HepG2 (cell line): ENCODE data around the gene OPA3. TPM values are rescaled to one million over a fixed set of nuclear protein-coding genes. Genes with fewer than 3 reads are reported as not detected.

Experiments
- ARID4A ChIP-seq: sonication (generic); formaldehyde crosslinking; IDR thresholded peaks from 2 replicates; pipeline ENCODE4 v1.5.0; 2020; ENCODE audit warnings: mild to moderate bottlenecking, missing genetic modification reagents, borderline replicate concordance
- CSRNP1 ChIP-seq: sonication (generic); formaldehyde crosslinking; IDR thresholded peaks from 2 replicates; pipeline ENCODE4 v1.8.1; 2023; ENCODE audit warnings: mild to moderate bottlenecking, missing genetic modification reagents
- MED13 ChIP-seq: sonication (generic); formaldehyde crosslinking; IDR thresholded peaks from 2 replicates; pipeline ENCODE4 v1.5.0; 2020; ENCODE audit warnings: missing genetic modification reagents
- MTF2 ChIP-seq: sonication (generic); formaldehyde crosslinking; IDR thresholded peaks from 2 replicates; pipeline ENCODE4 v1.5.0; 2020; ENCODE audit warnings: missing genetic modification reagents, borderline replicate concordance
- NBN ChIP-seq: fragments of 450-650 bp; conservative IDR thresholded peaks from 2 replicates; pipeline ENCODE4 v1.6.1; 2017
- RAD51 ChIP-seq: fragments of 450-650 bp; IDR thresholded peaks from 2 replicates; pipeline ENCODE4 v1.6.1; 2016; ENCODE audit warnings: borderline replicate concordance
- SALL1 ChIP-seq: sonication (generic); formaldehyde crosslinking; IDR thresholded peaks from 2 replicates; pipeline ENCODE4 v1.8.0; 2022; ENCODE audit warnings: mild to moderate bottlenecking, missing genetic modification reagents
- SETDB1 ChIP-seq: sonication (generic); formaldehyde crosslinking; IDR thresholded peaks from 2 replicates; pipeline ENCODE4 v1.5.1; 2020; ENCODE audit warnings: missing genetic modification reagents, mild to moderate bottlenecking, borderline replicate concordance
- SP5 ChIP-seq: IDR thresholded peaks from 2 replicates; pipeline ENCODE4 v1.6.1; 2016; ENCODE audit warnings: low read depth, borderline replicate concordance
- TOPORS ChIP-seq: sonication (generic); formaldehyde crosslinking; IDR thresholded peaks from 2 replicates; pipeline ENCODE4 v1.8.0; 2023; ENCODE audit warnings: mild to moderate bottlenecking, missing genetic modification reagents
- ZFP37 ChIP-seq: sonication (generic); formaldehyde crosslinking; IDR thresholded peaks from 2 replicates; pipeline ENCODE4 v1.4.0; 2020; ENCODE audit warnings: missing genetic modification reagents, borderline replicate concordance
- ZFYVE20 ChIP-seq: sonication (generic); formaldehyde crosslinking; IDR thresholded peaks from 2 replicates; pipeline ENCODE4 v1.8.0; 2023; ENCODE audit warnings: low read depth, mild to moderate bottlenecking, moderate library complexity, missing genetic modification reagents, borderline replicate concordance
- ZMYM2 ChIP-seq: sonication (generic); formaldehyde crosslinking; IDR thresholded peaks from 2 replicates; pipeline ENCODE4 v1.8.0; 2022; ENCODE audit warnings: mild to moderate bottlenecking, missing genetic modification reagents
- ZNF207 ChIP-seq: fragments of 450-650 bp; IDR thresholded peaks from 2 replicates; pipeline ENCODE4 v1.6.1; 2016; ENCODE audit warnings: antibody characterized with exemption, borderline replicate concordance
- ZNF33A ChIP-seq: sonication (generic); formaldehyde crosslinking; IDR thresholded peaks from 2 replicates; pipeline ENCODE4 v1.5.1; 2020; ENCODE audit warnings: missing genetic modification reagents, mild to moderate bottlenecking, moderate library complexity, borderline replicate concordance
- ZNF576 ChIP-seq: sonication (generic); formaldehyde crosslinking; IDR thresholded peaks from 2 replicates; pipeline ENCODE4 v1.4.0; 2020; ENCODE audit warnings: mild to moderate bottlenecking, missing genetic modification reagents
- ZNF816 ChIP-seq: sonication (generic); formaldehyde crosslinking; IDR thresholded peaks from 2 replicates; pipeline ENCODE4 v1.8.0; 2022; ENCODE audit warnings: missing genetic modification reagents, mild to moderate bottlenecking, borderline replicate concordance
- polyA plus RNA-seq, 8 experiments: library from polyadenylated mRNA; depleted of rRNA in 3 of 8; stranded (reverse) in 7 of 8; unstranded in 1 of 8; fragments of >200 nt; fragmentation: Illumina TruSeq in 4 of 8; extraction: Trizol in 4 of 8; gene quantifications; 2 replicates each; pipeline versions ENCODE4 v1.2.1 to v1.2.3, GENCODE V29; 2011 to 2016; ENCODE audit warnings: low read depth in 4 of 8, missing spikeins in 1 of 8, mixed read lengths in 1 of 8; ENCODE audit not compliant: insufficient read depth in 1 of 8
- total RNA-seq, 5 experiments: library from RNA; depleted of rRNA; stranded (reverse); fragments of >200 nt; fragmentation: Illumina TruSeq; extraction: Trizol; gene quantifications; 2 replicates each; pipeline ENCODE4 v1.2.3, GENCODE V29; 2016; ENCODE audit warnings: low read depth in 1 of 5
- TF ChIP-seq, protein P1 (sequence below): IDR thresholded peaks from 2 replicates; pipeline ENCODE4 v1.6.1; 2016; ENCODE audit warnings: mild to moderate bottlenecking
- TF ChIP-seq, protein P2 (sequence below): sonication (generic); formaldehyde crosslinking; IDR thresholded peaks from 2 replicates; pipeline ENCODE4 v1.5.0; 2020; ENCODE audit warnings: mild to moderate bottlenecking, missing genetic modification reagents

OPA3 gene
- total and polyA plus RNA-seq, 2 of the 13 experiments (the other 11 are each of a cell fraction or from before 2014, with no cell fraction given): 8.3 to 17.7 TPM

GRCh38 chr19:45514376-45515051, 70.1 kb downstream of the OPA3 start (continued):
- TF ChIP-seq, protein P1, sequence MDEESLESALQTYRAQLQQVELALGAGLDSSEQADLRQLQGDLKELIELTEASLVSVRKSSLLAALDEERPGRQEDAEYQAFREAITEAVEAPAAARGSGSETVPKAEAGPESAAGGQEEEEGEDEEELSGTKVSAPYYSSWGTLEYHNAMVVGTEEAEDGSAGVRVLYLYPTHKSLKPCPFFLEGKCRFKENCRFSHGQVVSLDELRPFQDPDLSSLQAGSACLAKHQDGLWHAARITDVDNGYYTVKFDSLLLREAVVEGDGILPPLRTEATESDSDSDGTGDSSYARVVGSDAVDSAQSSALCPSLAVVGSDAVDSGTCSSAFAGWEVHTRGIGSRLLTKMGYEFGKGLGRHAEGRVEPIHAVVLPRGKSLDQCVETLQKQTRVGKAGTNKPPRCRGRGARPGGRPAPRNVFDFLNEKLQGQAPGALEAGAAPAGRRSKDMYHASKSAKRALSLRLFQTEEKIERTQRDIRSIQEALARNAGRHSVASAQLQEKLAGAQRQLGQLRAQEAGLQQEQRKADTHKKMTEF (CRISPR knock-in tag): peak; percentile 86; the same call in 1 of the 2 replicates
- peak; percentile 84; the same call in 1 of the 2 replicates for TF ChIP-seq ZFP37 (CRISPR knock-in tag)
- peak; percentile 73 for TF ChIP-seq SALL1 (CRISPR knock-in tag)
- TF ChIP-seq SETDB1 (CRISPR knock-in tag): no peak
- 0 out of 2 replicates have a peak, but pooled peaks have one; percentile 83 for TF ChIP-seq MED13 (CRISPR knock-in tag)
- no peak for TF ChIP-seq ZNF576 (CRISPR knock-in tag)
- no peak for TF ChIP-seq ZNF816
- TF ChIP-seq TOPORS (CRISPR knock-in tag): no peak
- TF ChIP-seq ZFYVE20: no peak
- no peak for TF ChIP-seq NBN
- no peak for TF ChIP-seq ZNF33A (CRISPR knock-in tag)
- TF ChIP-seq, protein P2, sequence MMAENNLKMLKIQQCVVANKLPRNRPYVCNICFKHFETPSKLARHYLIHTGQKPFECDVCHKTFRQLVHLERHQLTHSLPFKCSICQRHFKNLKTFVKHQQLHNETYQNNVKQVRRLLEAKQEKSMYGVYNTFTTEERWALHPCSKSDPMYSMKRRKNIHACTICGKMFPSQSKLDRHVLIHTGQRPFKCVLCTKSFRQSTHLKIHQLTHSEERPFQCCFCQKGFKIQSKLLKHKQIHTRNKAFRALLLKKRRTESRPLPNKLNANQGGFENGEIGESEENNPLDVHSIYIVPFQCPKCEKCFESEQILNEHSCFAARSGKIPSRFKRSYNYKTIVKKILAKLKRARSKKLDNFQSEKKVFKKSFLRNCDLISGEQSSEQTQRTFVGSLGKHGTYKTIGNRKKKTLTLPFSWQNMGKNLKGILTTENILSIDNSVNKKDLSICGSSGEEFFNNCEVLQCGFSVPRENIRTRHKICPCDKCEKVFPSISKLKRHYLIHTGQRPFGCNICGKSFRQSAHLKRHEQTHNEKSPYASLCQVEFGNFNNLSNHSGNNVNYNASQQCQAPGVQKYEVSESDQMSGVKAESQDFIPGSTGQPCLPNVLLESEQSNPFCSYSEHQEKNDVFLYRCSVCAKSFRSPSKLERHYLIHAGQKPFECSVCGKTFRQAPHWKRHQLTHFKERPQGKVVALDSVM (CRISPR knock-in tag): peak; percentile 99
- peak; percentile 57; the same call in 1 of the 2 replicates for TF ChIP-seq CSRNP1 (CRISPR knock-in tag)
- TF ChIP-seq MTF2: no peak
- TF ChIP-seq ARID4A (CRISPR knock-in tag): peak; percentile 54; the same call in 1 of the 2 replicates
- TF ChIP-seq SP5 (CRISPR knock-in tag): peak; percentile 97
- TF ChIP-seq ZMYM2 (CRISPR knock-in tag): peak; percentile 98
- TF ChIP-seq ZNF207: no peak
- no peak for TF ChIP-seq RAD51
